OCI-LY3 (cell line): Measurements from ENCODE around the gene SSTR5.

ENCODE experiments used
- H2AFZ ChIP-seq: fragments of 200-600, 300-600 bp; shearing (Covaris generic); 2 replicates; pipeline ENCODE4 v1.6.0; 2014; ENCODE audit warnings: antibody characterized with exemption, low read depth, low read length
- H3K27ac ChIP-seq: fragments of 200-600, 300-600 bp; sonication (generic); 2 replicates; pipeline ENCODE4 v1.5.1; 2014; ENCODE audit warnings: mild to moderate bottlenecking, low read length, moderate library complexity, mixed read lengths
- H3K27me3 ChIP-seq: fragments of 200-600, 300-600 bp; sonication (generic); 2 replicates; pipeline ENCODE4 v1.6.1; 2014; ENCODE audit warnings: low read depth, low read length, mixed read lengths
- H3K36me3 ChIP-seq: fragments of 200-600, 300-600 bp; sonication (generic); replicated peaks from 2 replicates; pipeline ENCODE3; 2014; ENCODE audit warnings: low read depth, low read length, mixed read lengths
- H3K4me1 ChIP-seq: fragments of 300-600, 200-600 bp; sonication (generic); 2 replicates; pipeline ENCODE4 v1.6.1; 2014; ENCODE audit warnings: low read length, mixed read lengths
- H3K4me2 ChIP-seq: fragments of 200-600, 300-600 bp; sonication (generic); 2 replicates; pipeline ENCODE4 v1.6.1; 2014; ENCODE audit warnings: low read length, mixed read lengths
- H3K4me3 ChIP-seq: fragments of 300-600, 200-600 bp; sonication (generic); 2 replicates; pipeline ENCODE4 v1.5.1; 2014; ENCODE audit warnings: antibody characterized with exemption, mild to moderate bottlenecking, low read length, moderate library complexity
- H3K79me2 ChIP-seq: fragments of 300-600, 200-600 bp; shearing (Covaris generic); 2 replicates; pipeline ENCODE4 v1.6.1; 2014; ENCODE audit warnings: mild to moderate bottlenecking, low read length, mixed read lengths
- H3K9ac ChIP-seq: fragments of 300-600, 200-600 bp; shearing (Covaris generic); 2 replicates; pipeline ENCODE4 v1.6.0; 2014; ENCODE audit warnings: mild to moderate bottlenecking, low read length, moderate library complexity
- H3K9me3 ChIP-seq: fragments of 200-600, 300-600 bp; shearing (Covaris generic); 2 replicates; pipeline ENCODE4 v1.6.1; 2014; ENCODE audit warnings: low read length, mixed read lengths; ENCODE audit not compliant: insufficient read depth
- H4K20me1 ChIP-seq: fragments of 200-600, 300-600 bp; sonication (generic); 2 replicates; pipeline ENCODE4 v1.6.1; 2016; ENCODE audit warnings: low read length, mixed read lengths; ENCODE audit not compliant: insufficient read depth
- EZH2phosphoT487 ChIP-seq: fragments of 200-600 bp; shearing (Covaris generic); IDR thresholded peaks from 2 replicates; pipeline ENCODE4 v1.6.1; 2018; ENCODE audit warnings: antibody characterized with exemption, mixed run types, low read depth
- TF ChIP-seq, protein P1 (sequence below): fragments of 200-600, 300-600 bp; sonication (generic); IDR thresholded peaks from 2 replicates; pipeline ENCODE4 v1.5.1; 2014; ENCODE audit warnings: antibody characterized with exemption, low read length, low read depth

SSTR5 gene

DNA sequence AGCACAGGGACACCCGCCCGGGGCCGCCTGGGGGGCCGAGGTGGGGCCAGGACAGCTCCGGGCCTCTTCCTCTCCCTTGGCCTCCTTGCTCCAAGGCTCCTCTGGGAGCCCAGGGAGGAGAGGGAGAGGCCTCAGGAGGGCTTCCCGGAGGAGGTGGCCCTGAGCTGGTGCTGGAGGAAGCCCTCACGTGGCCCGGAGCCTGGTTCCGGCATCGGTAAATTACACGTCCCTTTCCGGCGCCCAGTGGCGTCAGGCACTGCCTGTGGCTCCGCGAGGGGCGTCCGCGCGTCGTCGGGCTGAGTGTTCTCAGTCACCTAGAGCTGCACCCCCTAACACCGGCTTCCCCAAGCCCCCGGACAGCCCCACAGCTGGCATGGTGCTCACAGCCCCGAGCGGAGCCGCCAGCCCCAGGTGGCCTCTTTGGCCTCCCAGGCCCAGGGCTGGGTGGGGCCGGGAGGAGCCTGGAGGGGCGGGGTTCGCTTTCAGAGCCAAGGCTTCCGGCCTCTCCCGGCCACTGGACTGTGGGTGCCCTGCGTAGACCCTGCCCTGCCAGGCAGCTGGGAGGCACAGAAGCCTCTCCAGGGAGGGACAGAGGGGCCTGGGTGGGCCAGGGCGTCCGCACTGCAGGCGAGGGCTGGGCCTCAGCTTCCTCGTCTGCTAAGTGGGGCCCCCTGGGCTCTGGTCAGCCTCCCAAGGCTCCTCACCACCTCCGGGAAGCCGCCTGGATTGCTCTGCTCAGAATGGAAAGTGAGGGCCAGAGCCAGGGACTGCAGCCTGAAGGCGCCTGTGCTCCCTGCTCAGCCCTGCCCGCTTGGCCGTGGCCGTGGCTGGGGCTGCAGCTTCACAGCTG, 27.9 kb upstream of the SSTR5 start:
- no peaks in the 10 kb centered on the region for H3K9me3 ChIP-seq
- H3K79me2 ChIP-seq: no peaks in the 10 kb centered on the region
- no peak overlapping the region for H3K4me2 ChIP-seq
- no peak overlapping the region for H3K9ac ChIP-seq
- H3K27me3 ChIP-seq: no peaks in the 10 kb centered on the region
- no peaks in the 10 kb centered on the region for H3K4me1 ChIP-seq
- no peak overlapping the region for H2AFZ ChIP-seq
- H3K4me3 ChIP-seq: no peak overlapping the region
- TF ChIP-seq, protein P1, sequence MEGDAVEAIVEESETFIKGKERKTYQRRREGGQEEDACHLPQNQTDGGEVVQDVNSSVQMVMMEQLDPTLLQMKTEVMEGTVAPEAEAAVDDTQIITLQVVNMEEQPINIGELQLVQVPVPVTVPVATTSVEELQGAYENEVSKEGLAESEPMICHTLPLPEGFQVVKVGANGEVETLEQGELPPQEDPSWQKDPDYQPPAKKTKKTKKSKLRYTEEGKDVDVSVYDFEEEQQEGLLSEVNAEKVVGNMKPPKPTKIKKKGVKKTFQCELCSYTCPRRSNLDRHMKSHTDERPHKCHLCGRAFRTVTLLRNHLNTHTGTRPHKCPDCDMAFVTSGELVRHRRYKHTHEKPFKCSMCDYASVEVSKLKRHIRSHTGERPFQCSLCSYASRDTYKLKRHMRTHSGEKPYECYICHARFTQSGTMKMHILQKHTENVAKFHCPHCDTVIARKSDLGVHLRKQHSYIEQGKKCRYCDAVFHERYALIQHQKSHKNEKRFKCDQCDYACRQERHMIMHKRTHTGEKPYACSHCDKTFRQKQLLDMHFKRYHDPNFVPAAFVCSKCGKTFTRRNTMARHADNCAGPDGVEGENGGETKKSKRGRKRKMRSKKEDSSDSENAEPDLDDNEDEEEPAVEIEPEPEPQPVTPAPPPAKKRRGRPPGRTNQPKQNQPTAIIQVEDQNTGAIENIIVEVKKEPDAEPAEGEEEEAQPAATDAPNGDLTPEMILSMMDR: no peak
- TF ChIP-seq EZH2phosphoT487: no peak
- H3K27ac ChIP-seq: no peak overlapping the region
- H3K36me3 ChIP-seq: no peaks in the 10 kb centered on the region
- no peaks in the 10 kb centered on the region for H4K20me1 ChIP-seq

DNA sequence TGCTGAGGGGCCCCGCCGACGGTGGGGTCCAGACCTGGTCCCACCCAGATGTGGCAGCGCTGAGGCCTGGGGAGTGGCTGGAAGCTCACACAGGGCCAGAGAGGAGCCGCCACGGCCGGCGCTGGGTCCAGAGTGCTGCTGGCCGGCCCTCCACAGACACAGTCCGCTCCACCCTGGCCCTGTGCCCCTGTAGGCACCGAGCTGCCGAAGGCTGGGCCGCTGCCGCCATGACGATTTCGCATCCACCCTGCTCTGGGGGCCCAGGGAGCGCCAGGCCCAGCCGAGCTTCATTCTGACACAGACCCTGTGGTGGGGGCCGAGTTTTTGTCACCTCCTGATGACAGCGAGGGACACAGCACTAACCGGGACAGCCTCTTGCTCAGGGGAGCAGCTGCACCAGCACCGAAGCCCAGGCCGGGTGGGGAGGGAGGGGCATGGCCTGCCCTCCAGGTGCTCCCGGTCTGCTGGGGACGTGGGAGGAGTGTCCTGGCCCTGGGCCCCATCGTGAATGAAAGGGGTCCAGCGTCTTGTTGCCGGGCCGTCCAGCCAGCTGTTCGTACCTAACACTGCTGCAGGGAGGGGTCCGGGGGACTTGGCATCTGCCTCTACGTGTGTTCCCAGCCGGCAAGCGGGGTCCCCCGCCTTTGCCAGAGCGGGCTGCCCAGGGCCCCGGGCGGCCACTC, 27.1 kb upstream of the SSTR5 start:
- H3K4me1 ChIP-seq: no peaks in the 10 kb centered on the region
- H3K27me3 ChIP-seq: no peaks in the 10 kb centered on the region

DNA sequence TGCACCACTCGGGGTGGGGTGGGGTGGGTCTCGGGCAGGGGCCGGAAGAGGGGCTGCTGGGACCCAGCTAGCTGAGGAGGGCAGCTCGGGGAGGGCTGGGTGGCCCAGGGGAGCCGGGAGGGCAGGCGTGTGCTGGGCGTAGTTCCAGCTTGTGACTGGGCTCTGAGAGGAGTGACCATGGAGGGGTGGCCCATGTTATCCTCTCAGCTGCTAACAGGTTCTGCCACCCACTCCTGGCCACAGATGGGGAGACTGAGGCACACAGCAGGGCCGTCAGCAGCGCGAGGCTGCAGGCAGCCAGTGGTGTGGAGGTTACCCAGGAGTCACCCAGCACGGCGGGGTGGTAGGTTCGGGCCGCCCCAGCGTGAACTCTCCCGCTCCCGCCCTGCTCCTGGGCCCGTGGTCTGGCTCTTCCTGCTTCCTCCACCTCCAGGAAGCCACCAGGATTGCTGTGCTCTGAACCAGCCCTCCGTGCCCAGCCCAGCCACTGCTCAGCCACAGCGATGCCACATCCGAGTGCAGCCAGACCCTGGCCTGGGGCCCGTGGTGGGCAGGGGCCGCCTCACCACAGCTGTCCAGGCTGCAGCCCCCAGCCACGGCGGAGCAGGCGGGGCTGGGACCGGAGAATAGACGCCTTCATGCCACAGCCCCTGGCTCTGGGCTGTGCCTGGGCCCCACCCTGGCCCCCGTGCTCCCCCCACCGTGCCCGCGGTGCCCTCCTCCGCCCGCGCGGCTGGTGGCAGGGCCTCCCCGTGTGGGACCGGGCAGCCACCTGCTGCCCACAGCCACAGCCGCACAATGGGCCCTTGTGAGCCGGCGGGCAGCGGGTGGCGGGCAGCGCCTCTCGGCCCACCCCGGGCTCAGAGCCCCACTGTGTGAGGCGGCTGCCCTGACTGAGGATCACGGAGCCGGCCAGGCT, 26.3 kb upstream of the SSTR5 start:
- Histone ChIP-seq H3K9me3 (no peaks in the 10 kb centered on the region), H4K20me1 (no peaks in the 10 kb centered on the region), H3K36me3 (no peaks in the 10 kb centered on the region), H3K27ac (no peak overlapping the region), H2AFZ (no peak overlapping the region), H3K79me2 (no peaks in the 10 kb centered on the region), H3K4me3 (no peak overlapping the region), H3K9ac (no peak overlapping the region), H3K4me2 (no peak overlapping the region), H3K27me3 (no peaks in the 10 kb centered on the region), H3K4me1 (no peaks in the 10 kb centered on the region)
- TF ChIP-seq, protein P1: no peak
- TF ChIP-seq EZH2phosphoT487: no peak

More for the DNA sequence above, 27.1 kb upstream of the SSTR5 start:
- no peak overlapping the region for H3K27ac ChIP-seq
- no peak overlapping the region for H3K4me2 ChIP-seq
- H2AFZ ChIP-seq: no peak overlapping the region
- H3K9ac ChIP-seq: no peak overlapping the region
- no peaks in the 10 kb centered on the region for H3K36me3 ChIP-seq
- no peak overlapping the region for H3K4me3 ChIP-seq
- no peak for TF ChIP-seq EZH2phosphoT487
- TF ChIP-seq, protein P1: no peak
- H3K79me2 ChIP-seq: no peaks in the 10 kb centered on the region
- H3K9me3 ChIP-seq: no peaks in the 10 kb centered on the region
- no peaks in the 10 kb centered on the region for H4K20me1 ChIP-seq
